ENCODE data around the gene MCUR1. TPM values are rescaled to one million over a fixed set of nuclear protein-coding genes. Genes with fewer than 3 reads are reported as not detected.

Gene MCUR1
- total RNA-seq, 1 donor from 2014 or later: 30.7 TPM

GRCh38 chr6:13827032-13827431, 12.7 kb upstream of the MCUR1 start:
- DNase-seq: no peak
- intact Hi-C loops (cut with micrococcal nuclease): no loop called here
- Histone ChIP-seq H3K27me3 (ENCODE audit: low read depth) (no peaks in the 10 kb centered on the region), H3K9me3 (replicated peaks) (peaks cover 5% of the 10 kb centered on the region), H3K36me3 (no peaks in the 10 kb centered on the region), H3K4me3 (no peak overlapping the region), H3K4me1 (no peaks in the 10 kb centered on the region), H3K27ac (replicated peaks) (no peak overlapping the region)
- TF ChIP-seq, protein P1, sequence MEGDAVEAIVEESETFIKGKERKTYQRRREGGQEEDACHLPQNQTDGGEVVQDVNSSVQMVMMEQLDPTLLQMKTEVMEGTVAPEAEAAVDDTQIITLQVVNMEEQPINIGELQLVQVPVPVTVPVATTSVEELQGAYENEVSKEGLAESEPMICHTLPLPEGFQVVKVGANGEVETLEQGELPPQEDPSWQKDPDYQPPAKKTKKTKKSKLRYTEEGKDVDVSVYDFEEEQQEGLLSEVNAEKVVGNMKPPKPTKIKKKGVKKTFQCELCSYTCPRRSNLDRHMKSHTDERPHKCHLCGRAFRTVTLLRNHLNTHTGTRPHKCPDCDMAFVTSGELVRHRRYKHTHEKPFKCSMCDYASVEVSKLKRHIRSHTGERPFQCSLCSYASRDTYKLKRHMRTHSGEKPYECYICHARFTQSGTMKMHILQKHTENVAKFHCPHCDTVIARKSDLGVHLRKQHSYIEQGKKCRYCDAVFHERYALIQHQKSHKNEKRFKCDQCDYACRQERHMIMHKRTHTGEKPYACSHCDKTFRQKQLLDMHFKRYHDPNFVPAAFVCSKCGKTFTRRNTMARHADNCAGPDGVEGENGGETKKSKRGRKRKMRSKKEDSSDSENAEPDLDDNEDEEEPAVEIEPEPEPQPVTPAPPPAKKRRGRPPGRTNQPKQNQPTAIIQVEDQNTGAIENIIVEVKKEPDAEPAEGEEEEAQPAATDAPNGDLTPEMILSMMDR (IDR thresholded peaks at IDR 0.05; ENCODE audit: borderline replicate concordance): no peak

DNA sequence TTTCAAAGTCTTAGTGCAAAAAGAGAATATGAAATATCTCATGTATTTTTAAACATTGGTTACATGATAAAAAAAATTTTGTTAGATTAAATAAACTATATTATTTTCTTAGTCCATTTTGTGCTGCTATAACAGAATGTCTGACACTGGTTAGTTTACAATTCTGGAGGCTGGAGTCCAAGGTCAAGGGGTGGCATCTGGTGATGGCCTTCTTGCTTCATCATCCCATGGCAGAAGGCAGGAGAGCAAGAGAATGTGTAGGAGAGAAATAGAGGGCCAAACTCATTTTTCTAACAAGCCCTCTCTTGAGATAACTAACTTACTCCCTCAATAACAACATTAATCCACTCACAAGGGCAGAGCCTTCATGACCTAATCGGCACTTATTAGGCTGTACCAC, 11.5 kb upstream of the MCUR1 start:
- DNase-seq: no peak
- TF ChIP-seq, protein P1 (IDR thresholded peaks at IDR 0.05; ENCODE audit: borderline replicate concordance): no peak
- H3K4me3 ChIP-seq: no peak overlapping the region
- no peaks in the 10 kb centered on the region for H3K36me3 ChIP-seq
- H3K4me1 ChIP-seq: no peaks in the 10 kb centered on the region
- H3K27ac ChIP-seq (replicated peaks): no peak overlapping the region
- peaks cover 5% of the 10 kb centered on the region for H3K9me3 ChIP-seq (replicated peaks)
- no peaks in the 10 kb centered on the region for H3K27me3 ChIP-seq (ENCODE audit: low read depth)
- intact Hi-C loops (cut with micrococcal nuclease): no loop called here

GRCh38 chr6:13818341-13818740, 4.0 kb upstream of the MCUR1 start:
- intact Hi-C loops (cut with micrococcal nuclease): no loop called here

DNA sequence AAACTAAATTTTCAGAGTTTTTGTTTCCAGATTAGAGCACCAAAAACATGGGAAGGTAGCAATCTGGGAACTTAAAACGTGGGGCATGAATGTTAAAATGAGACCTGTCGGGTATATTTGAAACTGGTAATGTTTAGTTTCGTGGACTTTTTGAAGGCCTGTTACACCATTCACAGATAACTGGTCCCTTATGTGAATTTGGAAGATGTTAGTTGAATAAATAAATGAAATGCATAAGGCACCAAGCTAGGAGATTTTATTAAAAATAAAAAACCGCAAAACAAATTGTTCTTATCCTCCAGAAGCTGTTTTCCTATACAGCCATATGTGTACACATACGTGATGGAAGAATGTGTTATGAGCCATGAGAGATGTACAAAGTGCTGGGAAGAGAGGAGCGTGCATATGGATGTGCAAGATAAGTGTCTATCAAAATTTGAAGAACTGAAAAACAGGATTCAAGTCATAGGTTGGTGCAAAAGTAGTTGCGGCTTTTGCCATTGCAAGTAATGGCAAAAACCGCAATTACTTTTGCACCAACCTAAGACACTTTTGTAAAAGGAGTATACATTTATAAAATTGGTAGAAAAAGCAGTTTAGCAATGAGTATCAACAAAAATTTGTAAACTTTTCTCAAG, 700 bp upstream of the MCUR1 start:
- intact Hi-C loops (cut with micrococcal nuclease): no loop called here
- no peaks in the 10 kb centered on the region for H3K36me3 ChIP-seq
- H3K4me1 ChIP-seq: peaks cover 50% of the 10 kb centered on the region
- peak overlapping the region; percentile 99 for H3K27ac ChIP-seq (replicated peaks)
- H3K4me3 ChIP-seq: peak overlapping the region; percentile 95
- TF ChIP-seq, protein P1 (IDR thresholded peaks at IDR 0.05; ENCODE audit: borderline replicate concordance): no peak
- H3K9me3 ChIP-seq (replicated peaks): no peaks in the 10 kb centered on the region
- no peak for DNase-seq
- no peaks in the 10 kb centered on the region for H3K27me3 ChIP-seq (ENCODE audit: low read depth)

More at GRCh38 chr6:13818341-13818740, 4.0 kb upstream of the MCUR1 start:
- H3K4me3 ChIP-seq: no peak overlapping the region
- no peaks in the 10 kb centered on the region for H3K27me3 ChIP-seq (ENCODE audit: low read depth)
- no peaks in the 10 kb centered on the region for H3K36me3 ChIP-seq
- no peak overlapping the region for H3K27ac ChIP-seq (replicated peaks)
- no peak for DNase-seq
- TF ChIP-seq, protein P1 (IDR thresholded peaks at IDR 0.05; ENCODE audit: borderline replicate concordance): no peak
- H3K9me3 ChIP-seq (replicated peaks): no peaks in the 10 kb centered on the region
- H3K4me1 ChIP-seq: peaks cover 17% of the 10 kb centered on the region

GRCh38 chr6:13813621-13814175, 659 bp downstream of the MCUR1 start:
- peak; percentile 61 for DNase-seq
- no peaks in the 10 kb centered on the region for H3K27me3 ChIP-seq (ENCODE audit: low read depth)
- no peaks in the 10 kb centered on the region for H3K9me3 ChIP-seq (replicated peaks)
- intact Hi-C loops (cut with micrococcal nuclease): no loop called here
- peak overlapping the region; percentile 99 for H3K27ac ChIP-seq (replicated peaks)
- H3K4me1 ChIP-seq: peaks cover 54% of the 10 kb centered on the region
- TF ChIP-seq, protein P1 (IDR thresholded peaks at IDR 0.05; ENCODE audit: borderline replicate concordance): no peak
- peak overlapping the region; percentile 95 for H3K4me3 ChIP-seq
- no peaks in the 10 kb centered on the region for H3K36me3 ChIP-seq
